Prostate gland (tissue), 2 donors: ENCODE data around the gene GLRX3. TPM values are rescaled to one million over a fixed set of nuclear protein-coding genes. Genes with fewer than 3 reads are reported as not detected.

Source experiments
- DNase-seq: peaks from one replicate; pipeline ENCODE4 v3.0.0-alpha.2; 2019; ENCODE audit warnings: low spot score
- H3K27ac ChIP-seq, 2 donors: fragments of 200-600 bp; sonication (generic); 2 replicates each; pipeline ENCODE4 v1.5.1; 2017 to 2019
- H3K27me3 ChIP-seq: fragments of 200-600 bp; sonication (generic); replicated peaks from 2 replicates; pipeline ENCODE4 v1.5.1; 2019; ENCODE audit not compliant: insufficient read depth
- H3K36me3 ChIP-seq, 2 donors: fragments of 200-600 bp; sonication (generic); 1 replicate in 1 of 2; 2 replicates in 1 of 2; pipeline versions ENCODE4 v1.5.1 to v1.8.1; 2017 to 2019
- H3K4me1 ChIP-seq: fragments of 200-600 bp; sonication (generic); replicated peaks from 2 replicates; pipeline ENCODE4 v1.5.1; 2019
- H3K4me3 ChIP-seq, 2 donors: fragments of 200-600 bp; sonication (generic); 2 replicates each; pipeline ENCODE4 v1.5.1; 2017 to 2019
- H3K9me3 ChIP-seq: fragments of 200-600 bp; sonication (generic); 2 replicates; pipeline ENCODE4 v1.5.1; 2017
- CTCF ChIP-seq, 4 experiments: fragments of 200-600 bp in 2 of 4; fragments of 450-650 bp in 2 of 4; sonication (generic) in 2 of 4; IDR thresholded peaks; 1 replicate in 3 of 4; 2 replicates in 1 of 4; pipeline ENCODE4 v1.5.1; 2016 to 2019; ENCODE audit warnings: antibody characterized with exemption in 4 of 4, mild to moderate bottlenecking in 2 of 4, moderate library complexity in 2 of 4
- POLR2A ChIP-seq: fragments of 450-650 bp; IDR thresholded peaks from one replicate; pipeline ENCODE4 v1.6.1; 2016; ENCODE audit warnings: antibody characterized with exemption, mild to moderate bottlenecking
- POLR2AphosphoS5 ChIP-seq: sonication (generic); formaldehyde crosslinking; IDR thresholded peaks from one replicate; pipeline ENCODE4 v1.6.1; 2017; ENCODE audit warnings: antibody characterized with exemption
- WGBS: methylation state at CpG from one replicate; pipeline ENCODE4 v1.1.5; 2018; 5-methylcytosine and 5-hydroxymethylcytosine counted together
- intact Hi-C: fragments of 100-400 bp; cut with DNase I; formaldehyde crosslinking; loops from one replicate; pipeline ENCODE4 v1.14.2; 2022
- total RNA-seq, 2 donors: library from RNA; depleted of rRNA; stranded (reverse); fragments of >200 nt; gene quantifications; one replicate each; pipeline ENCODE4 v1.1.0, GENCODE V29; 2016

GLRX3 gene
- total RNA-seq, 2 donors from 2014 or later: 32.6 to 40.7 TPM

- no peak for DNase-seq
- 92% methylated on average over 4 of the region's 4 CpGs for WGBS
Observed at GRCh38 chr10:130175074-130175473, 38.9 kb downstream of the GLRX3 start.

GRCh38 chr10:130177250-130177649, 41.1 kb downstream of the GLRX3 start:
- no peak overlapping the region for H3K4me3 ChIP-seq
- H3K27ac ChIP-seq: no peak overlapping the region
- no peak for DNase-seq
- H3K4me1 ChIP-seq: no peaks in the 10 kb centered on the region
- TF ChIP-seq CTCF (IDR thresholded peaks at IDR 0.05) (no peak), POLR2AphosphoS5 (peak; percentile 7)
- no peaks in the 10 kb centered on the region for H3K27me3 ChIP-seq
- intact Hi-C loops: no loop called here
- WGBS: 39% methylated on average over 7 of the region's 7 CpGs
- H3K36me3 ChIP-seq: no peaks in the 10 kb centered on the region
- no peaks in the 10 kb centered on the region for H3K9me3 ChIP-seq

More at GRCh38 chr10:130175074-130175473, 38.9 kb downstream of the GLRX3 start:
- H3K4me1 ChIP-seq: no peaks in the 10 kb centered on the region
- H3K36me3 ChIP-seq: no peaks in the 10 kb centered on the region
- intact Hi-C loops: no loop called here
- H3K27me3 ChIP-seq: no peaks in the 10 kb centered on the region
- TF ChIP-seq POLR2AphosphoS5: no peak
- no peak for TF ChIP-seq POLR2A
- TF ChIP-seq CTCF (IDR thresholded peaks at IDR 0.05): no peak
- H3K9me3 ChIP-seq: no peaks in the 10 kb centered on the region
- no peak overlapping the region for H3K27ac ChIP-seq
- no peak overlapping the region for H3K4me3 ChIP-seq

GRCh38 chr10:130179640-130180039, 43.4 kb downstream of the GLRX3 start:
- no peaks in the 10 kb centered on the region for H3K27me3 ChIP-seq
- H3K9me3 ChIP-seq: no peaks in the 10 kb centered on the region
- intact Hi-C loops: no loop called here
- TF ChIP-seq POLR2A (no peak), CTCF (IDR thresholded peaks at IDR 0.05) (peak in 2 of 4 experiments; percentile 17 to 47)
- DNase-seq: no peak
- 43% methylated on average over 4 of the region's 4 CpGs for WGBS
- H3K27ac ChIP-seq: no peak overlapping the region
- no peaks in the 10 kb centered on the region for H3K36me3 ChIP-seq
- no peak overlapping the region for H3K4me3 ChIP-seq
- no peaks in the 10 kb centered on the region for H3K4me1 ChIP-seq

GRCh38 chr10:130180416-130180815, 44.2 kb downstream of the GLRX3 start:
- no peaks in the 10 kb centered on the region for H3K27me3 ChIP-seq
- 96% methylated on average over 1 of the region's 1 CpG for WGBS
- TF ChIP-seq POLR2AphosphoS5 (no peak), CTCF (IDR thresholded peaks at IDR 0.05) (no peak), POLR2A (no peak)
- no peaks in the 10 kb centered on the region for H3K4me1 ChIP-seq
- no peaks in the 10 kb centered on the region for H3K36me3 ChIP-seq
- no peaks in the 10 kb centered on the region for H3K9me3 ChIP-seq
- H3K4me3 ChIP-seq: no peak overlapping the region
- intact Hi-C loops: no loop called here
- no peak overlapping the region for H3K27ac ChIP-seq
- DNase-seq: no peak

GRCh38 chr10:130181858-130182257, 45.7 kb downstream of the GLRX3 start:
- intact Hi-C loops: no loop called here
- H3K4me1 ChIP-seq: no peaks in the 10 kb centered on the region
- H3K27me3 ChIP-seq: no peaks in the 10 kb centered on the region
- H3K4me3 ChIP-seq: no peak overlapping the region
- H3K27ac ChIP-seq: no peak overlapping the region
- no peaks in the 10 kb centered on the region for H3K9me3 ChIP-seq
- 49% methylated on average over 5 of the region's 5 CpGs for WGBS
- H3K36me3 ChIP-seq: no peaks in the 10 kb centered on the region
- no peak for DNase-seq
- TF ChIP-seq POLR2A (no peak), POLR2AphosphoS5 (no peak), CTCF (IDR thresholded peaks at IDR 0.05) (no peak)
